ENCODE results near the gene BSDC1.

Gene BSDC1

DNA sequence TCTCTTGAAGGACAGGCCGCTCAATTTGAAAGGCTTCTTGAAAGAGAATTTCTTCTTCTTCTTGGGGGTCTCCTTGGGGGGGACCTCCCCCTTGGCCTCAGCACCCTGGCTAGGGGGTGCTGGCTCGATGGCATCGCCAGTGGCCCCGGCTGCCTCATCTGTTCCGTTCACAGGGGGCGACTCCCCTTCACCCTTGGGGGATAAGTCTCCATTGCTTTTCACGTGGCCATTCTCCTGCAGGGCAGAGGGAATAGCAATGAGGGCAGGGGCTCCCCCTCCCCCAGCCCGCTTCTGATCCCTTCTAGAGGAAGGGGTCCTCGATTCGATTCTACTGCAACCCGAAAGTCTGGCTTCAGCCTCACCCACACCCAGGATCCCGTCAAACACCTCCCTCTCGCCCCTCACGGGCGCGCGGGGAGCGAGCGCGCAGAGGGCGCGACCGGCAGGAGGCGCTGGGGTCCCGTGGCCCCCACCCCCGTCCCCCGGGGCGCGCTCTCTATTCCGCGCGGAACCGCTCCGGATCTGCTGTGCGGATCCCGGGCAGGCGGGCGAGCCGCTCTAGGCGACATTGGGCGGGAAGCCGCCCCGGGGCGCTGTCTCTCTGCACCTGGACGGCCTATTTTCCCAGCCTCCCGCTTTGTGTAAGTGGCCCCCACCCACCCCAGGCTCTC, 59.2 kb downstream of the BSDC1 start:
- TF ChIP-seq, protein P1, sequence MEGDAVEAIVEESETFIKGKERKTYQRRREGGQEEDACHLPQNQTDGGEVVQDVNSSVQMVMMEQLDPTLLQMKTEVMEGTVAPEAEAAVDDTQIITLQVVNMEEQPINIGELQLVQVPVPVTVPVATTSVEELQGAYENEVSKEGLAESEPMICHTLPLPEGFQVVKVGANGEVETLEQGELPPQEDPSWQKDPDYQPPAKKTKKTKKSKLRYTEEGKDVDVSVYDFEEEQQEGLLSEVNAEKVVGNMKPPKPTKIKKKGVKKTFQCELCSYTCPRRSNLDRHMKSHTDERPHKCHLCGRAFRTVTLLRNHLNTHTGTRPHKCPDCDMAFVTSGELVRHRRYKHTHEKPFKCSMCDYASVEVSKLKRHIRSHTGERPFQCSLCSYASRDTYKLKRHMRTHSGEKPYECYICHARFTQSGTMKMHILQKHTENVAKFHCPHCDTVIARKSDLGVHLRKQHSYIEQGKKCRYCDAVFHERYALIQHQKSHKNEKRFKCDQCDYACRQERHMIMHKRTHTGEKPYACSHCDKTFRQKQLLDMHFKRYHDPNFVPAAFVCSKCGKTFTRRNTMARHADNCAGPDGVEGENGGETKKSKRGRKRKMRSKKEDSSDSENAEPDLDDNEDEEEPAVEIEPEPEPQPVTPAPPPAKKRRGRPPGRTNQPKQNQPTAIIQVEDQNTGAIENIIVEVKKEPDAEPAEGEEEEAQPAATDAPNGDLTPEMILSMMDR (IDR thresholded peaks at IDR 0.05; ENCODE audit: low read depth, low read length): peak; percentile 75
- H3K4me3 ChIP-seq (ENCODE audit: low read depth, low read length): peak overlapping the region; percentile 78

- TF ChIP-seq, protein P1 (IDR thresholded peaks at IDR 0.05; ENCODE audit: low read depth, low read length): no peak
- peak overlapping the region; percentile 78 for H3K4me3 ChIP-seq (ENCODE audit: low read depth, low read length)
Measured at GRCh38 chr1:32334274-32334861, 59.9 kb downstream of the BSDC1 start.

DNA sequence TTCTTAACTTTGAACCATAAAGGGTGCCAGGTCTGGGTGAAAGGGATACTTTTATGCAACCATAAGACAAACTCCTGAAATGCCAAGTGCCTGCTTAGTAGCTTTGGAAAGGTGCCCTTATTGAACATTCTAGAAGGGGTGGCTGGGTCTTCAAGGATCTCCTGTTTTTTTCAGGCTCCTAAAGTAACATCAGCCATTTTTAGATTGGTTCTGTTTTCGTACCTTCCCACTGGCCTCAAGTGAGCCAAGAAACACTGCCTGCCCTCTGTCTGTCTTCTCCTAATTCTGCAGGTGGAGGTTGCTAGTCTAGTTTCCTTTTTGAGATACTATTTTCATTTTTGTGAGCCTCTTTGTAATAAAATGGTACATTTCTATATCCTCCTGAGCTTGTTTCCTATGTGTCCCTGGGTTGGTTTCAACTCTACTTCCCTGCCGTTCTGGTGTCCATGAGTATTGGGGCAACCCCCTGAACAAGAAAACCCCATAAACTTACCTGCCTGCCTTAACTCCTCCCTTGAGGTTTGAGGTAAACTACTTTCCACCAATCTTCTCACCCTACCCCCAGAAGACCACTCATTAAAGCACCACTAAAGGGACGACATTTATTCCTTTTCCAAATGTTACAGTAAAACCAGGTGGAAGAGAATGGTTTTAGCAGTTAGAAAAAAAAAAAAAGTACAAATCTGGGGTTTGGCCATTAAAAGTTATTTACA, 60.8 kb downstream of the BSDC1 start:
- no peak overlapping the region for H3K4me3 ChIP-seq (ENCODE audit: low read depth, low read length)
- TF ChIP-seq, protein P1 (IDR thresholded peaks at IDR 0.05; ENCODE audit: low read depth, low read length): no peak

GRCh38 chr1:32332290-32333079, 61.8 kb downstream of the BSDC1 start:
- no peak overlapping the region for H3K4me3 ChIP-seq (ENCODE audit: low read depth, low read length)
- TF ChIP-seq, protein P1 (IDR thresholded peaks at IDR 0.05; ENCODE audit: low read depth, low read length): no peak

DNA sequence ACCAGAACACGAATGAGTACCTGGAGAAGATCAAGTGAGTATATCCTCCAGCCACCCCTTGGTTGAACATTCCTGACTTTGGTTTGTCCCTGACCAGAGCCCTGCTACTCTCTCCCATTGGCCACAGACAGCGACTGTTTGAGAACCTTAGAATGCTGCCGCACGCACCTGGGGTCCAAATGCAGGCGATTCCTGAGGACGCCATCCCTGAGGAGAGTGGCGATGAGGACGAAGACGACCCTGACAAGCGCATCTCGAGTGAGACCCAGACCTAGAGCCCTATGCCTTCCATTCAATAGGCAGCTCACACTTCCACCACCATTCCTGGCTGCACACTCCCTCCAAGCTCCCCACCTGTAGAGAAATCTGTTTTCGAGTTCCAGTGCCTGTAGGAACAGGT, 62.7 kb downstream of the BSDC1 start:
- no peak overlapping the region for H3K4me3 ChIP-seq (ENCODE audit: low read depth, low read length)
- TF ChIP-seq, protein P1 (IDR thresholded peaks at IDR 0.05; ENCODE audit: low read depth, low read length): no peak

- TF ChIP-seq, protein P1 (IDR thresholded peaks at IDR 0.05; ENCODE audit: low read depth, low read length): no peak
- no peak overlapping the region for H3K4me3 ChIP-seq (ENCODE audit: low read depth, low read length)
Measured at GRCh38 chr1:32330558-32331151, 63.6 kb downstream of the BSDC1 start.
